WERI-Rb-1 (cell line): ENCODE measurements around the gene CRTC2.

ENCODE experiments used
- DNase-seq: peaks from one replicate; pipeline ENCODE4 v3.0.0-alpha.2; 2020
- H3K27ac ChIP-seq: fragments of 250-450 bp; sonication (Bioruptor Pico); 2 replicates; pipeline ENCODE4 v1.5.1; 2020; ENCODE audit warnings: mild to moderate bottlenecking, moderate library complexity
- H3K27me3 ChIP-seq: fragments of 250-450 bp; sonication (Bioruptor Pico); 2 replicates; pipeline ENCODE4 v1.5.1; 2021; ENCODE audit warnings: mild to moderate bottlenecking, low read depth, moderate library complexity; ENCODE audit not compliant: insufficient read depth, severe bottlenecking
- H3K36me3 ChIP-seq: fragments of 250-450 bp; sonication (Bioruptor Pico); 2 replicates; pipeline ENCODE4 v1.5.1; 2020; ENCODE audit warnings: mild to moderate bottlenecking, moderate library complexity
- H3K4me3 ChIP-seq: 2 replicates; pipeline ENCODE4 v1.5.1; 2011; ENCODE audit warnings: low read depth, mild to moderate bottlenecking, control low read depth, low read length
- H3K9me3 ChIP-seq: fragments of 250-450 bp; sonication (Bioruptor Pico); 2 replicates; pipeline ENCODE4 v1.5.1; 2021; ENCODE audit warnings: mild to moderate bottlenecking, moderate library complexity; ENCODE audit not compliant: severe bottlenecking
- TF ChIP-seq, protein P1 (sequence below): IDR thresholded peaks from 2 replicates; pipeline ENCODE4 v1.5.1; 2011; ENCODE audit warnings: low read depth, mild to moderate bottlenecking, control low read depth, inconsistent platforms, low read length

The CRTC2 gene

DNA sequence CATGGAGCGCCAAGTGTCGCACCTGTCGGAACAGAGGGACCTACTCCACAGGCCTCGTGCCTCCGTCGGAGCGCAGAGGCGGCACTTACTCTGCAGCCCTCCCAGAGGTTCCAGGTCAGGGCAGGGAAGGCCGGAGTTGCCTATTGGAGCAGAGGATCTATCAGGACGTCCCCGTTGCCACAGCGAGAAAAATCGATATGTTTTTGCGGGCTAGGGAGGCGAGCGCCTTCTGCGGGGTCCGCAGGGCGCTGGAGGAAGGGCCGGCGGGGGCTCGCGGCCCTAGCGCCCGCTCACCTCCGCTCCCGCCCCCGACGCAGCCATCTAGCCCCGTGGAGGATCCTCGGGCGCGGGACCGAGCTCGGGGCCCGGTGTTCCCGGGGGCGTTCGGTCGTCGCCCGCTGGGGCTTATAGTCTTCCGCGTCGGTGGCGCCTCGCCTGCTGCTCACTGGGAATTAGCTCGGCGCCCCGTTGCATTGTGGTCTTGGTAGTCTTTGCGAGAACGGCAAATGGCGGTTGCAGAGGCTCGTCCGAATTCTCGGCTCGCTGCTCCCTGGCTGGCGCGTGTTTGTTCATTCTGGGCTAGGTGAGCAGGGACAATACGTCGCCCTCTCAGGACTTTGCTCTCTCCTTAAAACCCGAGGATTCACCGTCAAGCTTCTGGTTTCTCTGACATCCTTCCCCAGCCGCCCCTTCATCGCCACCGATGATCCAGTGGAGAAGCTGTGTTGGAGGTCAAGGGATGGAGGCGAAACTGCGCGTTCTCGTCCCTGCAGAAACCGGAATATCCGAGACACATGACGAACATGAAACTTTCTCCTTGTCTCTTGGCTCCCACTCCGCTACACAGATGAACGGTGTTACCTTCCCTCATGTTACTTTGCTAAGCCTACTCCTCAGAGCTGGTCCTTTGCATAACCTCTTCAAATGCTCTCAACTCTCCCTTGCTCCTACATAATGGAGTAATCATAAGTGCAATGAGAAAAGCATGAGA, 19.1 kb upstream of the CRTC2 start, which contains the start of gene JTB:
TSS of gene JTB (minus strand) at position 425 of the 991 bp plus-strand sequence. CDS start at position 3, 422 bp downstream.
- H3K36me3 ChIP-seq: peaks cover 39% of the 10 kb centered on the region
- peak within 1 kb of the TSS; percentile 83 for H3K4me3 ChIP-seq
- peak within 1 kb of the TSS; percentile 95 for H3K27ac ChIP-seq
- no peaks in the 10 kb centered on the region for H3K9me3 ChIP-seq
- DNase-seq: peak; percentile 99
- TF ChIP-seq, protein P1, sequence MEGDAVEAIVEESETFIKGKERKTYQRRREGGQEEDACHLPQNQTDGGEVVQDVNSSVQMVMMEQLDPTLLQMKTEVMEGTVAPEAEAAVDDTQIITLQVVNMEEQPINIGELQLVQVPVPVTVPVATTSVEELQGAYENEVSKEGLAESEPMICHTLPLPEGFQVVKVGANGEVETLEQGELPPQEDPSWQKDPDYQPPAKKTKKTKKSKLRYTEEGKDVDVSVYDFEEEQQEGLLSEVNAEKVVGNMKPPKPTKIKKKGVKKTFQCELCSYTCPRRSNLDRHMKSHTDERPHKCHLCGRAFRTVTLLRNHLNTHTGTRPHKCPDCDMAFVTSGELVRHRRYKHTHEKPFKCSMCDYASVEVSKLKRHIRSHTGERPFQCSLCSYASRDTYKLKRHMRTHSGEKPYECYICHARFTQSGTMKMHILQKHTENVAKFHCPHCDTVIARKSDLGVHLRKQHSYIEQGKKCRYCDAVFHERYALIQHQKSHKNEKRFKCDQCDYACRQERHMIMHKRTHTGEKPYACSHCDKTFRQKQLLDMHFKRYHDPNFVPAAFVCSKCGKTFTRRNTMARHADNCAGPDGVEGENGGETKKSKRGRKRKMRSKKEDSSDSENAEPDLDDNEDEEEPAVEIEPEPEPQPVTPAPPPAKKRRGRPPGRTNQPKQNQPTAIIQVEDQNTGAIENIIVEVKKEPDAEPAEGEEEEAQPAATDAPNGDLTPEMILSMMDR: peak; percentile 23; the same call in 1 of the 2 replicates
- no peaks in the 10 kb centered on the region for H3K27me3 ChIP-seq

DNA sequence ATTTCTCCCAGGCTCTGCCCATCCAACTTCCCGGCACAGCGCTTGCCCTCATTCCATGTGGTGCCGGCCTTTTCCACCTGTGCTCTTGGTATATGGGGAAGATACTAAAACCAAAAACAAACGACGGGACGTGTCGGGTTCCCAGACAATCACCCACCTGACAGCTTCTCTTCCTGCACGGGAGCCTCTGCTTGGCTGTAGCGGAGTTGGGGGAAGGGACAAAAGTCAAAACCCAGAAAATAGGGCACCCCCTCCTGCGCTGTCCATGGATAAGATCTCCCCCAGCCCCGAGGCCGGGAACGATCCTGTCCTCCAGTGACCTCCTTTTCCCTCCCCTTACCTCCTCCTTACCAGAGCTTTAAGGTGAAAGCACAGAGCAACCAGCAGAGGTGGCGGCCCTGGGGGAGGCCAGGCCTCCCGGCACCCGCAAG, 18.4 kb upstream of the CRTC2 start:
- H3K4me3 ChIP-seq: peak overlapping the region; percentile 83
- no peaks in the 10 kb centered on the region for H3K27me3 ChIP-seq
- H3K27ac ChIP-seq: peak overlapping the region; percentile 95
- no peaks in the 10 kb centered on the region for H3K9me3 ChIP-seq
- H3K36me3 ChIP-seq: peaks cover 46% of the 10 kb centered on the region
- TF ChIP-seq, protein P1: no peak
- DNase-seq: no peak

DNA sequence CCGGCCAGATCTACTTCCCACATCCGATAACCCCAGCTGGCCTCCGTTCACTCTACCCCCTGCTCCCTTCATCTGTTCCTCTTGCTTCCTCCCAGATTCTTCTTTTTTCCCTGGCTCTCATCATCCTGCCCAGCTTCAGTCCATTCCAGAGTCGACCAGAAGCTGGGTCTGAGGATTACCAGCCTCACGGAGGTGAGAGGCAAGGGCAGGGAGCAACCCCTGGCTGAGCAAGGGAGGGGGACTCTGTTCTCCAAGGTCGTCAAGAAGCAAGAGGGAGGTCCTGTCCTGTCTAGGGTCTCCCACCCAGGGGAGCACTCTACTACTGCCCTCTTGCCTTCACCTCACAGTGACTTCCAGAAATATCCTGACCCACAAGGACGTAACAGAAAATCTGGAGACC, 15.1 kb upstream of the CRTC2 start:
- no peak overlapping the region for H3K4me3 ChIP-seq
- H3K27ac ChIP-seq: no peak overlapping the region
- peaks cover 59% of the 10 kb centered on the region for H3K36me3 ChIP-seq
- no peaks in the 10 kb centered on the region for H3K9me3 ChIP-seq
- no peaks in the 10 kb centered on the region for H3K27me3 ChIP-seq
- TF ChIP-seq, protein P1: no peak
- DNase-seq: no peak

DNA sequence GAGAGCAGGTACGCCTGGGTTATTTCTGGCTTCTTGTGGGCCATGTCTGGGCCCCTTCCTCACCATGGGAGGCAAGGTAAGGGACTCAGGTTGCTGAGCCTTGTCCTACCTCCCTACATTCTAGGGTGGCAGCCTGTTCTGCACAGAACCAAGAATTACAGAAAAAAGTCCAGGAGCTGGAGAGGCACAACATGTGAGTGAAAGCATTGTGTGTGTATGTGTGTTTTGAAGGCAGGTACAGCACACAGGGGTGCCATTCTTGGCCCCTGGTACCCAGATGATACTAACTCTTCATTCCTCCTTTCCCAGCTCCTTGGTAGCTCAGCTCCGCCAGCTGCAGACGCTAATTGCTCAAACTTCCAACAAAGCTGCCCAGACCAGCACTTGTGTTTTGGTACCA, 14.7 kb upstream of the CRTC2 start:
- DNase-seq: no peak
- H3K27ac ChIP-seq: no peak overlapping the region
- no peaks in the 10 kb centered on the region for H3K9me3 ChIP-seq
- H3K4me3 ChIP-seq: no peak overlapping the region
- H3K36me3 ChIP-seq: peaks cover 59% of the 10 kb centered on the region
- H3K27me3 ChIP-seq: no peaks in the 10 kb centered on the region
- TF ChIP-seq, protein P1: no peak

DNA sequence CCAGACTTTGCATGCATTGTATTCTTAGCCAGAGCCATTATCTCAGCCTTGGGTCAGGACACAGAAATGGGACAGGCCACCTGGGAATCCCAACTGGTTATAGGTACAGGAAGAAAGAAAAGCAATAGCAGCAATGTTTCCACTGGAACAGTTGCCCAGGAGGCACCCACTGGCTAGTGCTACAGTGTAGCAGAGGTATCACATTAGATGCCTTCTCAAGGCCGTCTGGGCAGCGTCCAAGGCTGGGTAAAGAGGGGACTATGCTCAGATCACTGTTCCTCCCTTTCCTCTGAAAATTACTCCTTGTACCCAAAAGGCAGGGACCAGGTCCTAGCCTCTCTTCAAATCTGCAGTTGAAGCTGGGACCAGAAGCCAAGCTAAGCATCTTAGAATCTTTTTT, 11.9 kb upstream of the CRTC2 start:
- Histone ChIP-seq H3K36me3 (peaks cover 62% of the 10 kb centered on the region), H3K27me3 (no peaks in the 10 kb centered on the region), H3K4me3 (no peak overlapping the region), H3K27ac (no peak overlapping the region), H3K9me3 (no peaks in the 10 kb centered on the region)
- TF ChIP-seq, protein P1: no peak
- DNase-seq: no peak
